ENCODE data around the gene RAET1G. TPM values are rescaled to one million over a fixed set of nuclear protein-coding genes. Genes with fewer than 3 reads are reported as not detected.
A peak's percentile ranks its signal among the peaks of the same experiment; 100 is the strongest.

RAET1G gene
- total RNA-seq, 1 donor from 2014 or later = 0.53 TPM

GRCh38 chr6:149871182-149871581 lies 51.7 kb downstream of the RAET1G start:
- no peaks in the 10 kb centered on the region for H3K36me3 Mint-ChIP-seq
- no peaks in the 10 kb centered on the region for H3K4me1 Mint-ChIP-seq (ENCODE audit: unreplicated experiment)
- DNase-seq (ENCODE audit: extremely low spot score, unreplicated experiment) = no peak
- H3K4me3 Mint-ChIP-seq = no peak overlapping the region
- H3K27ac Mint-ChIP-seq = no peak overlapping the region
- TF ChIP-seq, protein P1, sequence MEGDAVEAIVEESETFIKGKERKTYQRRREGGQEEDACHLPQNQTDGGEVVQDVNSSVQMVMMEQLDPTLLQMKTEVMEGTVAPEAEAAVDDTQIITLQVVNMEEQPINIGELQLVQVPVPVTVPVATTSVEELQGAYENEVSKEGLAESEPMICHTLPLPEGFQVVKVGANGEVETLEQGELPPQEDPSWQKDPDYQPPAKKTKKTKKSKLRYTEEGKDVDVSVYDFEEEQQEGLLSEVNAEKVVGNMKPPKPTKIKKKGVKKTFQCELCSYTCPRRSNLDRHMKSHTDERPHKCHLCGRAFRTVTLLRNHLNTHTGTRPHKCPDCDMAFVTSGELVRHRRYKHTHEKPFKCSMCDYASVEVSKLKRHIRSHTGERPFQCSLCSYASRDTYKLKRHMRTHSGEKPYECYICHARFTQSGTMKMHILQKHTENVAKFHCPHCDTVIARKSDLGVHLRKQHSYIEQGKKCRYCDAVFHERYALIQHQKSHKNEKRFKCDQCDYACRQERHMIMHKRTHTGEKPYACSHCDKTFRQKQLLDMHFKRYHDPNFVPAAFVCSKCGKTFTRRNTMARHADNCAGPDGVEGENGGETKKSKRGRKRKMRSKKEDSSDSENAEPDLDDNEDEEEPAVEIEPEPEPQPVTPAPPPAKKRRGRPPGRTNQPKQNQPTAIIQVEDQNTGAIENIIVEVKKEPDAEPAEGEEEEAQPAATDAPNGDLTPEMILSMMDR (conservative IDR thresholded peaks at IDR 0.05) = no peak
- H3K27me3 Mint-ChIP-seq = peaks cover 5% of the 10 kb centered on the region
- no peaks in the 10 kb centered on the region for H3K9me3 Mint-ChIP-seq

- peaks cover 4% of the 10 kb centered on the region for H3K4me1 Mint-ChIP-seq (ENCODE audit: unreplicated experiment)
- peaks cover 5% of the 10 kb centered on the region for H3K27me3 Mint-ChIP-seq
- H3K27ac Mint-ChIP-seq = no peak overlapping the region
- no peaks in the 10 kb centered on the region for H3K36me3 Mint-ChIP-seq
- TF ChIP-seq, protein P1 (conservative IDR thresholded peaks at IDR 0.05) = no peak
- DNase-seq (ENCODE audit: extremely low spot score, unreplicated experiment) = no peak
- no peak overlapping the region for H3K4me3 Mint-ChIP-seq
- no peaks in the 10 kb centered on the region for H3K9me3 Mint-ChIP-seq
Observed at GRCh38 chr6:149869275-149869892, 53.5 kb downstream of the RAET1G start.

DNA sequence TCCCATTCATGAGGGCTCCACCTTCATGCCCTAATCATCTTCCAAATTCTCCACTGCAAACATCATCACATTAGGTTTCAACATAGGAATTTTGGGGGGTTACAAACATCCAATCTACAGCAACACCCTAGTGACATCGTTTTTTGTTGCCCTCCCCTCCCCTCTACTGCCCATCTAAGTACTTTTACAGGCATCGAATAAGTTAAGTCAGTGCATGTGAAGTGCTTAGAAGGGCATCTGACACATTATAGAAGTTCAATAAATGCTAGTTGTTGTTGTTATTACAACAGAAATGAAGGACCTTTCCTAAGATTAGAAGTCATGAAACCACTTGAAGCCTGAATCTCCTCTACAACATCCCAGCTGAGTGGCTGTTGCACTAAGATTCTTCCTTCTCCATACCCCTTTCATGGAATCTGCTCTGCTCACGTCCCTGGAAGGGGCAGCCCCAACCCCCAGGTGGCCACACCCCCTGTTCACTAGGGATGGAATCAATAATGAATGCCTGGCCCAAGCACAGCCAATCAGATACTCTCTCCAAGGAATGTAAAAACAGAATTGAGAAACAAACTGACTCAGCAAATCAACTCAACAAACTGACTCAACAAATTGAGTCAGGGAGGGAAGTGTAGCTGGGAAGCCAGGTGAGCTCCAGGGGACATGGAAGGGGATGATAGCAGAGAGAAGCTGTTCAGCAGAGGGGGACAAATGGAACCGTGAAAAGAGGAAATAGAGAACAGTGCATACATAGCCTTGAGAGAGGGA lies 54.9 kb downstream of the RAET1G start:
- peaks cover 5% of the 10 kb centered on the region for H3K27me3 Mint-ChIP-seq

More for the DNA sequence above, 54.9 kb downstream of the RAET1G start:
- peak overlapping the region; percentile 12 for H3K27ac Mint-ChIP-seq
- no peak overlapping the region for H3K4me3 Mint-ChIP-seq
- H3K9me3 Mint-ChIP-seq = no peaks in the 10 kb centered on the region
- DNase-seq (ENCODE audit: extremely low spot score, unreplicated experiment) = no peak
- TF ChIP-seq, protein P1 (conservative IDR thresholded peaks at IDR 0.05) = no peak
- H3K36me3 Mint-ChIP-seq = no peaks in the 10 kb centered on the region
- peaks cover 5% of the 10 kb centered on the region for H3K4me1 Mint-ChIP-seq (ENCODE audit: unreplicated experiment)

Other genes with a start within 250 kb of the RAET1G start
- 31.0 and 33.3 TPM in 2 replicates for gene LATS1, start 205.0 kb downstream of the RAET1G start, total RNA-seq (ENCODE audit: low replicate concordance)
- 35.3 and 55.8 TPM in 2 replicates for gene NUP43, start 176.6 kb downstream of the RAET1G start, total RNA-seq (ENCODE audit: low replicate concordance)
- 61.2 and 65.6 TPM in 2 replicates for gene PCMT1, start 173.4 kb downstream of the RAET1G start, total RNA-seq (ENCODE audit: low replicate concordance)
- 56.6 and 66.4 TPM in 2 replicates for gene LRP11, start 58.8 kb downstream of the RAET1G start, total RNA-seq (ENCODE audit: low replicate concordance)
- gene RAET1E, start 25.0 kb downstream of the RAET1G start, total RNA-seq (ENCODE audit: low replicate concordance) = 1.2 TPM in 1 of 2 replicates, not detected in the other
- 1.4 TPM in 1 of 2 replicates, not detected in the other for gene ULBP2, start 18.9 kb upstream of the RAET1G start, total RNA-seq (ENCODE audit: low replicate concordance)
- 0.48 and 8.2 TPM in 2 replicates for gene ULBP1, start 40.8 kb upstream of the RAET1G start, total RNA-seq (ENCODE audit: low replicate concordance)
- gene RAET1L, start 102.4 kb upstream of the RAET1G start, total RNA-seq (ENCODE audit: low replicate concordance) = not detected in 2 replicates
- gene ULBP3, start 146.0 kb upstream of the RAET1G start, total RNA-seq (ENCODE audit: low replicate concordance) = 4.4 and 12.4 TPM in 2 replicates
- 12.6 and 19.2 TPM in 2 replicates for gene PPP1R14C, start 219.9 kb upstream of the RAET1G start, total RNA-seq (ENCODE audit: low replicate concordance)

Measured in type B pancreatic cell (in vitro differentiated cells).